B cell (primary cell): ENCODE results near the gene HDAC6. TPM values are rescaled to one million over a fixed set of nuclear protein-coding genes. Genes with fewer than 3 reads are reported as not detected.

Source experiments
- ATAC-seq: fragments of 200-7000 bp; cut with Tn5 transposase; one replicate; pipeline ENCODE4 v1.10.0; 2021; ENCODE audit warnings: low read depth, mild to moderate bottlenecking, moderate number of reproducible peaks, moderate library complexity
- CTCF ChIA-PET: fragments of 350-600 bp; sonication (Branson Sonifier 250); formaldehyde crosslinking; loops from one replicate; lab custom pipeline; 2021; ENCODE audit warnings: antibody characterized with exemption, inconsistent platforms; lab: Charles Lee
- POLR2A ChIA-PET: fragments of 350-600 bp; sonication (Branson Sonifier 250); formaldehyde crosslinking; loops from one replicate; lab custom pipeline; 2021; ENCODE audit warnings: antibody characterized with exemption; lab: Charles Lee
- DNase-seq: peaks from one replicate; pipeline ENCODE4 v3.0.0; 2013
- H2AFZ ChIP-seq: 2 replicates; pipeline ENCODE4 v1.6.1; 2012; ENCODE audit warnings: mild to moderate bottlenecking, low read depth, low read length; ENCODE audit not compliant: insufficient read depth, poor library complexity, severe bottlenecking
- H3K27ac ChIP-seq, 2 donors: 1 replicate in 1 of 2; 2 replicates in 1 of 2; pipeline ENCODE4 v1.5.1; 2012 to 2013; ENCODE audit warnings: low read length in 2 of 2, mild to moderate bottlenecking in 2 of 2, moderate library complexity in 1 of 2
- H3K27me3 ChIP-seq, 4 experiments: fragments of 200-600 bp in 1 of 4; sonication (generic) in 1 of 4; replicated peaks in 1 of 4; 1 replicate in 2 of 4; 2 replicates in 2 of 4; pipeline versions ENCODE4 v1.6.1 to v1.7.0; 2013 to 2016; ENCODE audit warnings: low read length in 3 of 4, mild to moderate bottlenecking in 2 of 4, mixed read lengths in 1 of 4, moderate library complexity in 1 of 4; ENCODE audit not compliant: insufficient read depth in 4 of 4, control insufficient read depth in 3 of 4; ENCODE audit errors: control extremely low read depth in 1 of 4
- H3K36me3 ChIP-seq, 2 experiments: replicated peaks in 1 of 2; 1 replicate in 1 of 2; 2 replicates in 1 of 2; pipeline versions ENCODE4 v1.6.1 to v1.7.1; 2013; ENCODE audit warnings: low read length in 1 of 2; ENCODE audit not compliant: insufficient read depth in 2 of 2, control insufficient read depth in 1 of 2; ENCODE audit errors: control extremely low read depth in 1 of 2, extremely low read depth in 1 of 2
- H3K4me1 ChIP-seq, 2 donors: fragments of 200-600 bp in 1 of 2; sonication (generic) in 1 of 2; 1 replicate in 1 of 2; 2 replicates in 1 of 2; pipeline versions ENCODE4 v1.5.1 to v1.6.1; 2013 to 2017; ENCODE audit warnings: low read length in 2 of 2; ENCODE audit not compliant: control insufficient read depth in 2 of 2, insufficient read depth in 2 of 2
- H3K4me2 ChIP-seq: replicated peaks from 2 replicates; pipeline ENCODE3; 2012; ENCODE audit warnings: mild to moderate bottlenecking, low read depth, low read length; ENCODE audit not compliant: poor library complexity, severe bottlenecking
- H3K4me3 ChIP-seq, 5 experiments: fragments of 200-600 bp in 1 of 5; sonication (generic) in 1 of 5; 1 replicate in 3 of 5; 2 replicates in 2 of 5; pipeline versions ENCODE4 v1.5.1 to v1.7.0; 2011 to 2016; ENCODE audit warnings: low read length in 4 of 5, mild to moderate bottlenecking in 4 of 5, low read depth in 2 of 5, control low read depth in 1 of 5, moderate library complexity in 1 of 5; ENCODE audit not compliant: insufficient read depth in 1 of 5; ENCODE audit errors: control extremely low read depth in 1 of 5, extremely low read depth in 1 of 5
- H3K79me2 ChIP-seq: fragments of 200-600 bp; sonication (generic); one replicate; pipeline ENCODE4 v1.6.0; 2016; ENCODE audit warnings: low read length; ENCODE audit not compliant: control insufficient read depth, insufficient read depth
- H3K9ac ChIP-seq: fragments of 200-600 bp; sonication (generic); 2 replicates; pipeline ENCODE4 v1.6.1; 2017; ENCODE audit warnings: mild to moderate bottlenecking, low read length, moderate library complexity
- H3K9me3 ChIP-seq, 3 donors: one replicate each; pipeline versions ENCODE4 v1.6.1 to v1.7.1; 2013; ENCODE audit warnings: low read length in 2 of 3; ENCODE audit not compliant: control insufficient read depth in 2 of 3, insufficient read depth in 1 of 3; ENCODE audit errors: control extremely low read depth in 1 of 3
- H4K20me1 ChIP-seq: 2 replicates; pipeline ENCODE4 v1.6.0; 2012; ENCODE audit warnings: mild to moderate bottlenecking, low read length; ENCODE audit not compliant: insufficient read depth, control insufficient read depth, poor library complexity, severe bottlenecking
- H3K27ac Mint-ChIP-seq: one replicate; pipeline ENCODE4 v1.8.0; 2021; ENCODE audit warnings: mixed read lengths
- H3K27me3 Mint-ChIP-seq: one replicate; pipeline ENCODE4 v1.8.0; 2021; ENCODE audit warnings: mixed read lengths
- H3K4me1 Mint-ChIP-seq: one replicate; pipeline ENCODE4 v1.8.0; 2021; ENCODE audit warnings: mixed read lengths
- H3K4me3 Mint-ChIP-seq: one replicate; pipeline ENCODE4 v1.8.0; 2021; ENCODE audit warnings: mixed read lengths
- H3K9me3 Mint-ChIP-seq: one replicate; pipeline ENCODE4 v1.8.0; 2022; ENCODE audit warnings: mixed read lengths; ENCODE audit not compliant: insufficient read depth
- EZH2 ChIP-seq: IDR thresholded peaks from 2 replicates; pipeline ENCODE4 v1.6.1; 2012; ENCODE audit warnings: borderline replicate concordance, low read depth, mild to moderate bottlenecking, moderate library complexity, low read length; ENCODE audit not compliant: insufficient read depth, poor library complexity, severe bottlenecking
- WGBS: methylation state at CpG from one replicate; pipeline ENCODE4 v1.1.5; 2013; ENCODE audit warnings: missing lambda C conversion rate; ENCODE audit not compliant: insufficient coverage; 5-methylcytosine and 5-hydroxymethylcytosine counted together
- intact Hi-C: fragments of 100-400 bp; cut with micrococcal nuclease; formaldehyde crosslinking; loops from one replicate; pipeline ENCODE4 v1.10.0; 2022
- polyA plus RNA-seq: library from polyadenylated mRNA; depleted of rRNA; stranded (reverse); fragments of >200 nt; gene quantifications from 2 replicates; pipeline ENCODE4 v1.2.3, GENCODE V29; 2012
- total RNA-seq, 2 donors: library from RNA; stranded (reverse); fragments of 120-200 nt in 1 of 2; gene quantifications; 1 replicate in 1 of 2; 2 replicates in 1 of 2; pipeline versions ENCODE4 v1.2.3 to v1.2.4, GENCODE V29; 2013 to 2022
- TF ChIP-seq, protein P1 (sequence below): fragments of 200-600 bp; IDR thresholded peaks from one replicate; pipeline ENCODE4 v1.8.0; 2022; ENCODE audit warnings: antibody characterized with exemption, mild to moderate bottlenecking

The HDAC6 gene
- total and polyA plus RNA-seq, 2 donors (not counting 1 experiment from before 2014, with no cell fraction given), result 125 to 168 TPM

DNA sequence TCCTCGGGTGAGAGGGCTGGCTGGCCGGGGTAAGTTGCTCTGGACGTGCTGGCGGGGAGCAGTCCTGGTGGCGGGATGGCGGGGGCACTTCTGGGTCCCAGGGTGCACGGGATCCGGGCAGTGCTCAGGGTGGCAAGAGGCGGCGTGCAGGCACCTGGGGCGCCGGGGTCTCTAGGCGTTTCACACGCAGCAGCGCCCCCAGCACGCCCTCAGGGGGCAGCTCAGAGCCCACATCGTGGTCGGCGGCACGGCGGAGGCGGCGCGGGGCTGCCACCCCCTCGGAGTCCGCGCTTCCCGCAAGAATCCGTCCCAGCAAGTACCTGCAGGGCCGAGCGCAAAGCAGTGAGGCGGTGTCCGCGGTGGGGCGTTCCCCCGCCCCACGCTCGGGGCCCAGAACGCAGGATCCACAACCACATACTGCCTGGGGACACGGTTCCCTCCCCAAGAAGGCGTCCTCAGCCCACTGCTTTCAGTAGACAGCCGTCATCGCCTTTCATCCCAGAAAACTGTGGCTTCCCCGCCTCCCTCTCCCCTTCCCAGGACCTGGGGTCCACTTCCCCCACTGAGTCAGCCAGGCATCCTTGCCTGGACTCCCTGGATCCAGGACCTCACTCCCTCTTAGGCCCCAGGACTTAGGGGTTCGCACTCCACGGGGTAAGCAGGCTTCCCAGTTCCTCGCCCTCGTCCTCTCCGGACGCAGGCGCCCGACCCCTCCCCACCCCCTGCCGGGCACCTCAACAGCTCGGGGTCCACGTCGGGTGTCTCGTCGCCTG is 29.5 kb downstream of the HDAC6 start:
- ATAC-seq, result no peak
- CTCF ChIA-PET, result no interaction called here
- no peak for DNase-seq

DNA sequence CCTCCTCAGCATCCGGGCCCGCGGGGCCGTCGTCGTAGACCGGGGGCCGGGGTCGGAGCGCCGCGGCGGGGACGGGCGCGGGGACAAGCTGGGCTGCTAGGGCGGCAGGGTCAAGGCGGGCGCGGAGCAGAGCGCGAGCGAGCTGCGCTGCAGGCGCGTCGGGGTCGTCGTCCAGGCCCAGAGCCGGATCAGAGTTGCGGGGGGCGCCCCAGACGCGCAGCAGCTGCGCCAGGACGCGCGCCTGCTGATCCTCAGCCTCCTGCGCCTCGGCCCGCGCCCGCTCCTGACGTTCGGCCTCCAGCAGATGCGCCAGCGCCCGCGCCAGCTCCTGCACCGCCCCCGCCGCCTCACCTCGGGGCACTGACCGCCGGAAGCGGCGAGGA is 30.0 kb downstream of the HDAC6 start:
- intact Hi-C loops, result no loop called here
- no peak overlapping the region for H3K4me3 ChIP-seq
- Mint-ChIP-seq H3K9me3 (no peaks in the 10 kb centered on the region), H3K27ac (no peak overlapping the region), H3K27me3 (peaks cover 55% of the 10 kb centered on the region), H3K4me3 (no peak overlapping the region), H3K4me1 (peaks cover 15% of the 10 kb centered on the region)
- H3K9ac ChIP-seq, result no peak overlapping the region
- peaks cover 0 to 5% (median 0%) of the 10 kb centered on the region in 3 donors for H3K9me3 ChIP-seq
- H2AFZ ChIP-seq, result no peak overlapping the region
- CTCF ChIA-PET, result no interaction called here
- ATAC-seq (no peak), DNase-seq (no peak)
- no peak overlapping the region for H3K27ac ChIP-seq
- H4K20me1 ChIP-seq, result no peaks in the 10 kb centered on the region
- TF ChIP-seq, protein P1, sequence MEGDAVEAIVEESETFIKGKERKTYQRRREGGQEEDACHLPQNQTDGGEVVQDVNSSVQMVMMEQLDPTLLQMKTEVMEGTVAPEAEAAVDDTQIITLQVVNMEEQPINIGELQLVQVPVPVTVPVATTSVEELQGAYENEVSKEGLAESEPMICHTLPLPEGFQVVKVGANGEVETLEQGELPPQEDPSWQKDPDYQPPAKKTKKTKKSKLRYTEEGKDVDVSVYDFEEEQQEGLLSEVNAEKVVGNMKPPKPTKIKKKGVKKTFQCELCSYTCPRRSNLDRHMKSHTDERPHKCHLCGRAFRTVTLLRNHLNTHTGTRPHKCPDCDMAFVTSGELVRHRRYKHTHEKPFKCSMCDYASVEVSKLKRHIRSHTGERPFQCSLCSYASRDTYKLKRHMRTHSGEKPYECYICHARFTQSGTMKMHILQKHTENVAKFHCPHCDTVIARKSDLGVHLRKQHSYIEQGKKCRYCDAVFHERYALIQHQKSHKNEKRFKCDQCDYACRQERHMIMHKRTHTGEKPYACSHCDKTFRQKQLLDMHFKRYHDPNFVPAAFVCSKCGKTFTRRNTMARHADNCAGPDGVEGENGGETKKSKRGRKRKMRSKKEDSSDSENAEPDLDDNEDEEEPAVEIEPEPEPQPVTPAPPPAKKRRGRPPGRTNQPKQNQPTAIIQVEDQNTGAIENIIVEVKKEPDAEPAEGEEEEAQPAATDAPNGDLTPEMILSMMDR, result no peak
- TF ChIP-seq EZH2, result no peak
- no peak overlapping the region for H3K4me2 ChIP-seq
- no peaks in the 10 kb centered on the region for H3K79me2 ChIP-seq
- peaks cover 8 to 13% of the 10 kb centered on the region in 2 donors for H3K4me1 ChIP-seq
- no peaks in the 10 kb centered on the region for H3K36me3 ChIP-seq
- peaks cover 0 to 34% (median 7%) of the 10 kb centered on the region in 4 experiments for H3K27me3 ChIP-seq
- WGBS, result 10% methylated on average over 53 of the region's 57 CpGs
- POLR2A ChIA-PET, result no interaction called here

More for the DNA sequence above, 29.5 kb downstream of the HDAC6 start:
- Histone ChIP-seq H4K20me1 (no peaks in the 10 kb centered on the region), H3K9ac (no peak overlapping the region), H3K4me3 (no peak overlapping the region), H3K4me2 (no peak overlapping the region), H3K27me3 (peaks cover 0 to 34% (median 8%) of the 10 kb centered on the region in 4 experiments), H3K36me3 (no peaks in the 10 kb centered on the region), H3K4me1 (peaks cover 8 to 13% of the 10 kb centered on the region in 2 donors), H3K79me2 (no peaks in the 10 kb centered on the region), H3K9me3 (peaks cover 0 to 5% (median 0%) of the 10 kb centered on the region in 3 donors), H2AFZ (no peak overlapping the region), H3K27ac (no peak overlapping the region)
- POLR2A ChIA-PET, result no interaction called here
- peaks cover 14% of the 10 kb centered on the region for H3K4me1 Mint-ChIP-seq
- H3K27ac Mint-ChIP-seq, result no peak overlapping the region
- peaks cover 53% of the 10 kb centered on the region for H3K27me3 Mint-ChIP-seq
- 15% methylated on average over 55 of the region's 58 CpGs for WGBS
- H3K4me3 Mint-ChIP-seq, result no peak overlapping the region
- no peaks in the 10 kb centered on the region for H3K9me3 Mint-ChIP-seq
- TF ChIP-seq, protein P1, result no peak
- TF ChIP-seq EZH2, result no peak
- intact Hi-C loops, result no loop called here
